ENCODE measurements around the gene C2orf92.

DNA sequence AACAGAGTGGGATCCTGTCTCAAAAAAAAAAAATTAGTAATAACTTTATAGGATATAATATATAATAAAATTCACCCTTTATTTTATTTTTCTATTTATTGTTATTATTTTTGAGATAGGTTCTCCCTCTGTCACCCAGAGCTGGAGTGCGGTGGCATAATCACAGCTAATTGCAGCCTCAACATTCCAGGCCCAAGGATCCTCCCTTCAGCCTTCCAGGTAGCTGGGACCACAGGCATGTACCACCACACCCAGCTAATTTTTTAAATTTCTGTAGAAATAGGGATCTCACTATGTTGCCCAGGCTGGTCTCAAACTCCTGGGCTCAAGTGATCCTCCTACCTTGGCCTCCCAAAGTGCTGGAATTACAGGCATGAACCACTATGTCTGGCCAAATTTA, 958 bp downstream of the C2orf92 start:
- TF ChIP-seq, protein P1, sequence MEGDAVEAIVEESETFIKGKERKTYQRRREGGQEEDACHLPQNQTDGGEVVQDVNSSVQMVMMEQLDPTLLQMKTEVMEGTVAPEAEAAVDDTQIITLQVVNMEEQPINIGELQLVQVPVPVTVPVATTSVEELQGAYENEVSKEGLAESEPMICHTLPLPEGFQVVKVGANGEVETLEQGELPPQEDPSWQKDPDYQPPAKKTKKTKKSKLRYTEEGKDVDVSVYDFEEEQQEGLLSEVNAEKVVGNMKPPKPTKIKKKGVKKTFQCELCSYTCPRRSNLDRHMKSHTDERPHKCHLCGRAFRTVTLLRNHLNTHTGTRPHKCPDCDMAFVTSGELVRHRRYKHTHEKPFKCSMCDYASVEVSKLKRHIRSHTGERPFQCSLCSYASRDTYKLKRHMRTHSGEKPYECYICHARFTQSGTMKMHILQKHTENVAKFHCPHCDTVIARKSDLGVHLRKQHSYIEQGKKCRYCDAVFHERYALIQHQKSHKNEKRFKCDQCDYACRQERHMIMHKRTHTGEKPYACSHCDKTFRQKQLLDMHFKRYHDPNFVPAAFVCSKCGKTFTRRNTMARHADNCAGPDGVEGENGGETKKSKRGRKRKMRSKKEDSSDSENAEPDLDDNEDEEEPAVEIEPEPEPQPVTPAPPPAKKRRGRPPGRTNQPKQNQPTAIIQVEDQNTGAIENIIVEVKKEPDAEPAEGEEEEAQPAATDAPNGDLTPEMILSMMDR (IDR thresholded peaks at IDR 0.05; ENCODE audit: low read depth, low read length, poor library complexity, severe bottlenecking) = no peak
- no peak for TF ChIP-seq EZH2phosphoT487 (IDR thresholded peaks at IDR 0.05; ENCODE audit: borderline replicate concordance, low read length)
